ENCODE data around the gene DRD4. TPM values are rescaled to one million over a fixed set of nuclear protein-coding genes. Genes with fewer than 3 reads are reported as not detected.

DRD4 gene
- total and polyA plus RNA-seq, 4 donors: 0.05 to 1.1 (median 0.35) TPM; not detected in 1

DNA sequence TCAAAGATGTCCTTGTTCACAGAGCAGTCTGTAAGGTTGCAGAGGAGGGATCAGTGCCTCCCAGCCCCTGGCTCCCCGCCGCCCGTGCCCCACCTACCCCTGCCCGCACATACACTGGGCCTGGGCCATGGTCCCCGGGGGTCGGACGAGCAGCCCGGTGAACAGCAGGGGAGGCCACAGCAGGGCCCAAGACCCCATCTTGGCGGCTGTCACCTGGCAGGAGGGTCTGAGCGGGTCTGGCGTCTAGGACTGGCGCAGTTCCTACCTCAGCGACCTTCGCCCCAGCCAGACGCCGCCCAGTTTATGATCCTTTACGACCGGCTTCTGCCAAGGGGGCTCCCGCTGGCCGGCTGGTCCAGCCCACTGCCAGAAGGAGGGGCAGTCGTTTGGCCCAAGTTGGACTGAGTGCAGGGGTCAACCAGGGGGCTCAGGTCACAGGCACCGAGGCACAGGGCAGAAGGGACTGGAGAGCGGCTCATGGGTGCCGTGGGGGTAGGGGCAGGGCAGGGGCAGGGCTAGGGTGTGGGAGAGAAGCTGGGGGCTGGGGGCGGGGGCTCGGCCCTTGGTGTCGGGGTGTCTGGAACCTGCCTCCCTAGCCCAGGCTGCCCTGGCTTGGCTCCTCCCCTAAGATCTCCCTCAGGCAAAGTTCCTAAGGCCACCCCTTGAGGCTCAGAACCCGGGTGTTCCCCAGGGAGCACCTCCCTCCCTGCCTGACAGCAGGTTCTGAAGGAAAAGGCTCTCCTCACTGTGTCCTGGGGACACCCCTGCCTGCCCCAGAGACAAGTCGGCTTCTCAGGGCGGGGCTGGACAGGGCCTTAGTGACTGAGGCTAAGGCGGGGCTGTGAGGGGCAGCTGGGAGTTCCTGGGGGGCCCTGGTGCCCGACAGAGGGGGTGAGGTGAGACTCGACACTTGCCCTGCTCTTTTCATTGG lies 12.1 kb upstream of the DRD4 start, which contains the start of gene CDHR5:
TSS of gene CDHR5 (minus strand) at position 251 of the 931 bp plus-strand sequence. CDS start at position 198, 53 bp downstream.
- no peaks in the 10 kb centered on the region for H3K9me3 ChIP-seq (ENCODE audit: control insufficient read depth in 4 of 4, insufficient read depth in 3 of 4, low read length in 3 of 4)
- no peak within 1 kb of the TSS for H3K27ac ChIP-seq (ENCODE audit: low read depth in 1 of 2, low read length in 1 of 2)
- 83 to 92% methylated on average over 33 of the region's 33 CpGs for WGBS, 2 donors
- TF ChIP-seq, protein P1, sequence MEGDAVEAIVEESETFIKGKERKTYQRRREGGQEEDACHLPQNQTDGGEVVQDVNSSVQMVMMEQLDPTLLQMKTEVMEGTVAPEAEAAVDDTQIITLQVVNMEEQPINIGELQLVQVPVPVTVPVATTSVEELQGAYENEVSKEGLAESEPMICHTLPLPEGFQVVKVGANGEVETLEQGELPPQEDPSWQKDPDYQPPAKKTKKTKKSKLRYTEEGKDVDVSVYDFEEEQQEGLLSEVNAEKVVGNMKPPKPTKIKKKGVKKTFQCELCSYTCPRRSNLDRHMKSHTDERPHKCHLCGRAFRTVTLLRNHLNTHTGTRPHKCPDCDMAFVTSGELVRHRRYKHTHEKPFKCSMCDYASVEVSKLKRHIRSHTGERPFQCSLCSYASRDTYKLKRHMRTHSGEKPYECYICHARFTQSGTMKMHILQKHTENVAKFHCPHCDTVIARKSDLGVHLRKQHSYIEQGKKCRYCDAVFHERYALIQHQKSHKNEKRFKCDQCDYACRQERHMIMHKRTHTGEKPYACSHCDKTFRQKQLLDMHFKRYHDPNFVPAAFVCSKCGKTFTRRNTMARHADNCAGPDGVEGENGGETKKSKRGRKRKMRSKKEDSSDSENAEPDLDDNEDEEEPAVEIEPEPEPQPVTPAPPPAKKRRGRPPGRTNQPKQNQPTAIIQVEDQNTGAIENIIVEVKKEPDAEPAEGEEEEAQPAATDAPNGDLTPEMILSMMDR (IDR thresholded peaks at IDR 0.05; ENCODE audit: control extremely low read depth, extremely low read depth): no peak
- no peak for ATAC-seq (ENCODE audit: insufficient read depth, low FRiP score)
- peaks cover 0 to 18% (median 11%) of the 10 kb centered on the region in 3 donors for H3K27me3 ChIP-seq (ENCODE audit: control insufficient read depth in 3 of 3, insufficient read depth in 3 of 3, low read length in 2 of 3)
- no peak within 1 kb of the TSS for H3K4me3 ChIP-seq
- H3K4me1 ChIP-seq (ENCODE audit: control insufficient read depth in 5 of 5, insufficient read depth in 5 of 5, low read length in 5 of 5): peaks cover 0 to 4% (median 0%) of the 10 kb centered on the region in 5 donors
- H3K9ac ChIP-seq (ENCODE audit: insufficient read depth in 1 of 2, low read length in 2 of 2): no peak within 1 kb of the TSS
- no peaks in the 10 kb centered on the region for H3K36me3 ChIP-seq (ENCODE audit: control insufficient read depth in 4 of 4, insufficient read depth in 4 of 4, low read length in 4 of 4)
- DNase-seq: no peak

DNA sequence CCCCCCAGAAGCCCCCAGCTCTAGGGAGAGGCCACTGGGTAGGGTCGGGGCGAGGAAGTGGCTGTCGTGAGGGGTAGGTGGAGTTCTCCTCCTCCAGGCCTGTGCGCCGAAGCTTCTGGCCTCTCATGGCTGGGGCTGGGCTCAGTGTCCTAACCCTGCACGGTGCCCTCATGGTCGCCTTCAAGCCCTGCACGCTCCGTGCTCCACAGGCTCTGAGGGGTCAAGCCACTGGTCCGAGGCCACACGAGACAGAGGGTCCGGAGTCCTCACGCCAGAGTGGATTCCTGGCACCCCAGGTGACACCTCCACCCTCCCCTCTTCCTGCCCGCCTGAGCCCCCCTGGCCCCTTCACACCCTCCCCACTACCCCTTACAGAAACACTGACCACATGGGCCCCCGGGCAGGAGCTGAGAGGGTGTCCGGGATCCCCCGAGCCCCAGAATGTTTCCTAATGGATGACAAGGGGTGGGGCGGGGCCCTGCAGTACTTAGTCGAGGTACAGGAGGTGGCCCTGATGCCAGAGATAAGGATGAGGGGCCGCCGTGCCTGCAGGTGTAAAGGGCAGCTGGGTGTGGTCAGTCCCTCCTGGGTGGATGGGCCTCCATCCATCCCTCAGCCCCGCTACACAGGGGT lies 11.3 kb upstream of the DRD4 start:
- TF ChIP-seq, protein P1 (IDR thresholded peaks at IDR 0.05; ENCODE audit: control extremely low read depth, extremely low read depth): no peak
- no peak for DNase-seq
- Histone ChIP-seq H3K4me3 (no peak overlapping the region), H3K9me3 (ENCODE audit: control insufficient read depth in 4 of 4, insufficient read depth in 3 of 4, low read length in 3 of 4) (no peaks in the 10 kb centered on the region), H3K4me1 (ENCODE audit: control insufficient read depth in 5 of 5, insufficient read depth in 5 of 5, low read length in 5 of 5) (peaks cover 0 to 4% (median 0%) of the 10 kb centered on the region in 5 donors), H3K27me3 (ENCODE audit: control insufficient read depth in 3 of 3, insufficient read depth in 3 of 3, low read length in 2 of 3) (peaks cover 0 to 18% (median 11%) of the 10 kb centered on the region in 3 donors), H3K9ac (ENCODE audit: insufficient read depth in 1 of 2, low read length in 2 of 2) (no peak overlapping the region), H3K27ac (ENCODE audit: low read depth in 1 of 2, low read length in 1 of 2) (no peak overlapping the region), H3K36me3 (ENCODE audit: control insufficient read depth in 4 of 4, insufficient read depth in 4 of 4, low read length in 4 of 4) (no peaks in the 10 kb centered on the region)
- 80 to 85% methylated on average over 22 of the region's 22 CpGs for WGBS, 2 donors
- no peak for ATAC-seq (ENCODE audit: insufficient read depth, low FRiP score)

DNA sequence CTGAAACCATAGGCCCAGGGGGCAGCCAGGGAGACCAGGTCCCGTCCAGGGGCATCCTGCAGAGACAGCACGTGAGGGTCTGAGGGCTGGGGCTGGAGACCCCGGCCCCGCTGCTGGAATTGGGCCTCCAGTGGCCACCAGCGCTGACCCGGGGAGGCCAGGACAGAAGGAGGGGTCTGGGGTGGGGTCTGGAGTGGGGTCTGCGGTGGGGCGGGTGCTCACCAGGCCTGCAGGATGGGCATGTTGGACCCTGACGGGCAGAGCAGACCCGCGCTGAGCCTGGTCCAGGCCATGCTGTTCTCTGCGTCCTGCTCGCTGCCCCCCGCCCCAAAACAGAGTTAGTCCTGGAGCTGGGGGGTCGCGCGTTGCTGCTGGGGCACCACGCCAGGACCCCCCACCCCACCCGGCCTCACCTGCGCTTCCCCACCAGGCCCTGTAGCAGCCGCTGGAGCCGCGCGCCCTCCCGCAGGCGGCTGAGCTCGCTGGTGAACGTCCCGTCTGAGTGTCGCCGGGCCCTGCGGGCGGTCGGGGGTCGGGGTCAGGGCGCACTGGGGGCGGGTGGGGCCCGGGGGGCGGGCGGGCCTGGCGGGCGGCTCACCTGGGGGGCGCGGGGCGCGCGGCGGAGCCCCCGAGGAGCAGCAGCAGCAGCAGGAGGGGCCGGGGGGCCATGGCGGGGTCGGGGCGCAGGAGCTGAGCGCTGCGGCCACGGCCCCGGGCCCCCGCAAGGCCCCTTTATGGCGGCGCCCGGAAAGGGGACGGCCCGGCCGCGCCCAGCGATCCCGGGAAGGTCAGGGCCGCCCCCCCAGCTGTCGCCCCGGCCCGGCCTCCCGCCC lies 10.4 kb upstream of the DRD4 start, which contains the start of gene SCT:
TSS of gene SCT (minus strand) at position 707 of the 833 bp plus-strand sequence. CDS start at position 669, 38 bp downstream.
- no peak within 1 kb of the TSS for H3K9ac ChIP-seq (ENCODE audit: insufficient read depth in 1 of 2, low read length in 2 of 2)
- WGBS, 2 donors: 12 to 13% methylated on average over 13 to 72 of the region's 72 CpGs

More for the DNA sequence above, 10.4 kb upstream of the DRD4 start, which contains the start of gene SCT:
- no peak for DNase-seq
- H3K4me3 ChIP-seq: no peak within 1 kb of the TSS
- peaks cover 0 to 4% (median 0%) of the 10 kb centered on the region in 5 donors for H3K4me1 ChIP-seq (ENCODE audit: control insufficient read depth in 5 of 5, insufficient read depth in 5 of 5, low read length in 5 of 5)
- no peak within 1 kb of the TSS for H3K27ac ChIP-seq (ENCODE audit: low read depth in 1 of 2, low read length in 1 of 2)
- no peak for ATAC-seq (ENCODE audit: insufficient read depth, low FRiP score)
- H3K27me3 ChIP-seq (ENCODE audit: control insufficient read depth in 3 of 3, insufficient read depth in 3 of 3, low read length in 2 of 3): peaks cover 0 to 18% (median 11%) of the 10 kb centered on the region in 3 donors
- TF ChIP-seq, protein P1 (IDR thresholded peaks at IDR 0.05; ENCODE audit: control extremely low read depth, extremely low read depth): no peak
- no peaks in the 10 kb centered on the region for H3K9me3 ChIP-seq (ENCODE audit: control insufficient read depth in 4 of 4, insufficient read depth in 3 of 4, low read length in 3 of 4)
- no peaks in the 10 kb centered on the region for H3K36me3 ChIP-seq (ENCODE audit: control insufficient read depth in 4 of 4, insufficient read depth in 4 of 4, low read length in 4 of 4)

All from lung (tissue), 12 donors.